HG03064 (cell line): ENCODE measurements around the gene DBX2.
"Not testable (repeated sequence)": the region's sequence is repeated elsewhere in the genome, so short reads cannot be mapped to it uniquely, and the experiment has no call there.

Experiments
- ATAC-seq: cut with Tn5 transposase; IDR thresholded peaks from one replicate; pipeline ENCODE4 v1.9.1; 2021; ENCODE audit warnings: low read depth; ENCODE audit not compliant: unreplicated experiment

Gene DBX2

DNA sequence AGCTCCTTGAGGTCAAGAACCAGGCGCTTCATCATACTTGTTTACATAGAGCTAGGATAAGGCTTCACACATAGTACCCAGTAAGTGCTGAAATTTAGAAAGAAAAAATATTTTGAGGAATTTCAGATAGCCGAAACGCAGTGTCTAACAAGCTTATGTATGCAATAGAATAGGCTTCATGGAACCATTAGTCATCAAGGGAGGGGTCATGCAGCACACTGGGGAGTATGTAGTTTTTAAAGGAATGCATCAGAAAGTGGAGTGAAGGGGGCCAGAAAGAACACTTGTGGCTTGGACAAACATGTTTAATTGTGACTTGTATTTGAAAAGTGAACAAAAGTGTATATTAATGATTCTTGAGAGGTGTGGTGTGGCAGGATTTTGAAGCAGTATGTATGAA lies 38.1 kb downstream of the DBX2 start:
- ATAC-seq, result no peak

DNA sequence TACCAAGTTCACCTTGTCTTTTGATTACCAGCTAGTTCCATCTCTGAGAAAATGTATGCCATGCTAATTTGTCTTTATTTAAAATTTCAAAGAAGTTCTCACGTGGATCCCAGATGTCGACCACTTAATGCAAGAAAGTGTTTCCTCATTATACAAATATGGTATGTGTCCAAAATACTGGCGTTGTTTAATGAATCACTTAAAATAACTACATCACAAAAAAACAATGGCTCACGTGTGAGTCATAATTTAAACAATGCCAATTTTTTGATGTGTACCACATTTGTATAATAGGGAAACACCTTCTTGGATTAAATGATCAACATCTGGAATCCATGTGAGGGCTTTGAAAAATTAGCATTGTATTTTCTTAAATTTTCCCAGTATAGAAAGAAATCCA lies 40.8 kb downstream of the DBX2 start:
- ATAC-seq, result no peak

DNA sequence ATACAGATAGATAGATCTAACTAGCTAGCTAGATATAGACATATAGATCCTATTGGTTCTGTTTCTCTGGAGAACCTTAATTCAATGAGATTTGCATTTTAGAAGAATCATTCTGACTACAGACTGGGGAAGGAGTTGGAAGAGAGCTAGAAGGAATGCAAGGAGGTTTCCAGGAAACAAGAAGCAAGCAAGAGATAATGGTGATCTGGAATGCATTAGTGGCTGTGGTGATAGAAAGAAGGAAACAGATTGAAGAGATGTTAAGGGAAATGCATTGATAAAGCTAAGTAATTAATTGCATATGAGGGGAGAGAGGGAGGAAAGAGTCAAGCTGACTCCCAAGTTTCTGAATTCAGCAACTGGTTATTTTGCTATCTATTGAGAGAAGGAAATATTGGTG lies 42.7 kb downstream of the DBX2 start:
- no peak for ATAC-seq

- no peak for ATAC-seq
These were observed 51.5 kb downstream of the DBX2 start for GRCh38 chr12:44999355-44999754.

- no peak for ATAC-seq
These were observed 57.7 kb downstream of the DBX2 start for GRCh38 chr12:44993161-44993560.

DNA sequence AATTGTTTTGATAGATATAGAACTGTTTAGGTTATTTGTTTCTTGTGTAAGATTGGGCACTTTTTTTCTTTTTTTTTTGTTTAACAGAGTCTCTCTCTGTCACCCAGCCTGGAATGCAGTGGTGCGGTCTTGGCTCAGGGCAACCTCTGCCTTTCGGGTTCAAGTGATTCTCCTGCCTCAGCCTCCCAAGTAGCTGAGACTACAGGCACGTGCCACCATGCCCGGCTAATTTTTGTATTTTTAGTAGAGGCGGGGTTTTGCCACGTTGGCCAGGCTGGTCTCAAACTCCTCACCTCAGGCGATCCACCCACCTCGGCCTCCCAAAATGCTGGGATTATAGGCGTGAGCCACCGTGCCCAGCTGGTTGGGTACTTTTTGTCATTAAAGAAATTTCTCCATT lies 66.0 kb downstream of the DBX2 start:
- not testable (repeated sequence) for ATAC-seq

DNA sequence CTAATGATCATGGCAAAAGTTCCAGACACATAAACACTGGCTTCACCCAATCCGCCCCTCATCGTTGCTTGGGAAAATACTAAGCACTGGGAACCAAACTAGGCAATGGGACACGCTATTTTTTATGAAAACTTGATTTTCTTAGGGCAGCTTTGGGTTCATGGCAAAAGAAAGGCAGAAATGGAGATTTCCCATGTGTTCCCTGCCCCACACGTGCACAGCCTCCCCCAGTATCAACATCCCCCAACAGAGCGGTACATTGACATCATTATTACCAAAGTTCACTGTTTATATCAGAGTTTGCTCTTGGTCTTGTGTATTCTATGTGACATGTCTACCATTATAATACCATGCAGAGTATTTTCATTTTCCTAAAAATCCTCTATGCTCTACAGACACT lies 71.0 kb downstream of the DBX2 start:
- no peak for ATAC-seq

GRCh38 chr12:44976246-44976645 lies 74.7 kb downstream of the DBX2 start:
- no peak for ATAC-seq

DNA sequence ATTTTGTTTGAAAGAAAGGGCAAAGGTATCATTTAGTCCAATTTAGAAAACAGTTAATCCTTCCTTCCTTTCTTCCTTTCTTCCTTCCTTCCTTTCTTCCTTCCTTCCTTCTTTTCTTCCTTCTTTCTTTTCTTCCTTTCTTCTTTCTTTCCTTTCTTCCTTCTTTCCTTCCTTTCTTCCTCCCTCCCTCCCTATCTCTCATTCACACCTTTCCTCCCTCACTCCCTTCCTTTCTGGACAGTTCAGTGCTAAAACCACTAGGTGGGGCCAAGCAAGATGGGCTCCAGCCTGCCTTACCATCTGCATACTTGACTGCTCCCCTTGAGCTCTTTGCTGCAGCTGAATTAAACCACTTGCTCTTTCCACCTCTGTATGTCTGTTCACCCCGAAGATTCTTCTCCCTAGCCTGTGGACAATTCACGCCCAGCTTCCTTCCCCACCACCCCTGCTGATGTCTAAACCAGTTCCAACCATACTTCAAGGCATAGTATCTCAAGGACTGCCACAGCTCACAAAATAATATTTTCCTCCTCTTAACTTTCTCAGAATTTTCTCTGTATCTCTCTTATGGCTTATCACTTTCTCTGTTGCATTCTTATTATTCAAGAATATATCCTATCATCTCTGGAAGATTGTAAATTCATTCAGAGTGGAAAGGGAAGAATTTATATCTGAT lies 78.0 kb downstream of the DBX2 start:
- ATAC-seq, result no peak

- ATAC-seq, result no peak
These were observed 81.9 kb downstream of the DBX2 start for GRCh38 chr12:44968965-44969364.
